ENCODE data around the gene USF1.

The USF1 gene

GRCh38 chr1:161090617-161091016 is 44.8 kb upstream of the USF1 start:
- no peak for DNase-seq (ENCODE audit: extremely low read depth, low read depth)
- TF ChIP-seq CTCF (IDR thresholded peaks at IDR 0.05; ENCODE audit: low read depth, low read length, missing control alignments) = no peak
- H3K4me3 ChIP-seq (replicated peaks; ENCODE audit: low read depth, low read length) = no peak overlapping the region

GRCh38 chr1:161089938-161090337 is 44.2 kb upstream of the USF1 start:
- H3K4me3 ChIP-seq (replicated peaks; ENCODE audit: low read depth, low read length) = no peak overlapping the region
- DNase-seq (ENCODE audit: extremely low read depth, low read depth) = no peak
- no peak for TF ChIP-seq CTCF (IDR thresholded peaks at IDR 0.05; ENCODE audit: low read depth, low read length, missing control alignments)

- DNase-seq (ENCODE audit: extremely low read depth, low read depth) = no peak
- no peak for TF ChIP-seq CTCF (IDR thresholded peaks at IDR 0.05; ENCODE audit: low read depth, low read length, missing control alignments)
- H3K4me3 ChIP-seq (replicated peaks; ENCODE audit: low read depth, low read length) = no peak within 1 kb of the TSS
Observed at GRCh38 chr1:161089251-161089924, 43.6 kb upstream of the USF1 start, which contains the start of gene NECTIN4. TSS of gene NECTIN4 (minus strand) at chr1:161089558. CDS start at chr1:161089296, 262 bp downstream.

GRCh38 chr1:161088587-161089110 is 42.9 kb upstream of the USF1 start:
- no peak overlapping the region for H3K4me3 ChIP-seq (replicated peaks; ENCODE audit: low read depth, low read length)
- no peak for DNase-seq (ENCODE audit: extremely low read depth, low read depth)
- TF ChIP-seq CTCF (IDR thresholded peaks at IDR 0.05; ENCODE audit: low read depth, low read length, missing control alignments) = no peak

GRCh38 chr1:161086457-161086856 is 40.7 kb upstream of the USF1 start:
- H3K4me3 ChIP-seq (replicated peaks; ENCODE audit: low read depth, low read length) = no peak overlapping the region
- TF ChIP-seq CTCF (IDR thresholded peaks at IDR 0.05; ENCODE audit: low read depth, low read length, missing control alignments) = no peak
- no peak for DNase-seq (ENCODE audit: extremely low read depth, low read depth)

DNA sequence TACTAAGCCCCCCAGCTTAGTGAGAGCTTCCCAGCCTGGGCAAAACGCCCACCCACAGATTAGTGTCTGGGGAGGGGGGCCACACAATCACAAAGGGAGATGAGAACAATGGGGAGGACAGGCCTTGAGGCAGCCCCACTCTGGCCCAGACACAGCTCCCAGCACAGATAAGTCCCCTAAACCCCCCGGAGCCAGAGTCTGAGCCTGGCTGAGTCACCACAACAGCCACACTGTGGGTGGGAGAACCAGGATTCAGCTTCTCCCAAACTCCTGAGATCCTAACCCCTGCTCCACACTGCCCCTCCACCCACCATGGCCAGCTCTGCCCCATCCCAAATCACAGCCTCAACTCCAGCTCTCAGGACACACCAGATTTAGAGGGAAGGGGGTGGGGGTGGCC is 39.4 kb upstream of the USF1 start:
- no peak overlapping the region for H3K4me3 ChIP-seq (replicated peaks; ENCODE audit: low read depth, low read length)
- DNase-seq (ENCODE audit: extremely low read depth, low read depth) = no peak
- TF ChIP-seq CTCF (IDR thresholded peaks at IDR 0.05; ENCODE audit: low read depth, low read length, missing control alignments) = no peak
